Stimulated activated CD4-positive, alpha-beta T cell treated with anti-CD3 and anti-CD28 coated beads, Interleukin-15, amount 100 ng/mL, for 1 hour (primary cell): ENCODE data around the gene PPM1D.
A peak's percentile ranks its signal among the peaks of the same experiment; 100 is the strongest.
"Not testable (repeated sequence)": the region's sequence is repeated elsewhere in the genome, so short reads cannot be mapped to it uniquely, and the experiment has no call there.

ENCODE experiments used
- DNase-seq, 2 donors: peaks; one replicate each; pipeline ENCODE4 v3.0.0-alpha.2; 2020; ENCODE audit warnings: low read depth in 1 of 2, low spot score in 1 of 2

The PPM1D gene

GRCh38 chr17:60593441-60594036 lies 6.5 kb upstream of the PPM1D start:
- not testable (repeated sequence) for DNase-seq

- DNase-seq, result not testable (repeated sequence)
These were observed 5.8 kb upstream of the PPM1D start for GRCh38 chr17:60594170-60594569.

- no peak for DNase-seq
These were observed 5.3 kb upstream of the PPM1D start for GRCh38 chr17:60594734-60595133.

GRCh38 chr17:60597297-60597696 lies 2.7 kb upstream of the PPM1D start:
- DNase-seq, result no peak

GRCh38 chr17:60598001-60598736 lies 1.8 kb upstream of the PPM1D start:
- DNase-seq, result no peak

- no peak for DNase-seq
These were observed 773 bp upstream of the PPM1D start for GRCh38 chr17:60599220-60599619.

- DNase-seq, result peak; percentile 11 to 39
These were observed 775 bp downstream of the PPM1D start for GRCh38 chr17:60600490-60601446.

- no peak for DNase-seq
These were observed 1.7 kb downstream of the PPM1D start for GRCh38 chr17:60601447-60602384.

GRCh38 chr17:60602385-60602742 lies 2.4 kb downstream of the PPM1D start:
- no peak for DNase-seq

GRCh38 chr17:60602871-60603270 lies 2.9 kb downstream of the PPM1D start:
- DNase-seq, result no peak

- DNase-seq, result not testable (repeated sequence)
These were observed 3.5 kb downstream of the PPM1D start for GRCh38 chr17:60603477-60603876.

- DNase-seq, result no peak
These were observed 4.8 kb downstream of the PPM1D start for GRCh38 chr17:60604686-60605334.

- DNase-seq, result no peak
These were observed 6.0 kb downstream of the PPM1D start for GRCh38 chr17:60606036-60606435.

GRCh38 chr17:60610473-60610872 lies 10.5 kb downstream of the PPM1D start:
- DNase-seq, result no peak

- not testable (repeated sequence) for DNase-seq
These were observed 11.3 kb downstream of the PPM1D start for GRCh38 chr17:60611321-60611720.

- DNase-seq, result no peak
These were observed 13.3 kb downstream of the PPM1D start for GRCh38 chr17:60613325-60613724.

GRCh38 chr17:60613796-60614195 lies 13.8 kb downstream of the PPM1D start:
- DNase-seq, result not testable (repeated sequence)

- DNase-seq, result not testable (repeated sequence)
These were observed 14.3 kb downstream of the PPM1D start for GRCh38 chr17:60614247-60614646.

GRCh38 chr17:60615108-60615507 lies 15.1 kb downstream of the PPM1D start:
- no peak for DNase-seq

- DNase-seq, result no peak
These were observed 15.8 kb downstream of the PPM1D start for GRCh38 chr17:60615840-60616239.
